Tibial nerve (tissue), 4 donors: ENCODE data around the gene SEMA5B. TPM values are rescaled to one million over a fixed set of nuclear protein-coding genes. Genes with fewer than 3 reads are reported as not detected.

Experiments
- DNase-seq, 2 donors: peaks; one replicate each; pipeline ENCODE4 v3.0.0-alpha.2; 2019; ENCODE audit warnings: low spot score in 2 of 2
- H3K27ac ChIP-seq, 4 donors: fragments of 200-600 bp; sonication (generic) in 3 of 4; one replicate each; pipeline ENCODE4 v1.5.1; 2017 to 2019; ENCODE audit warnings: mild to moderate bottlenecking in 1 of 4
- H3K27me3 ChIP-seq, 2 donors: fragments of 200-600 bp; sonication (generic) in 1 of 2; one replicate each; pipeline versions ENCODE4 v1.5.1 to v1.6.0; 2017 to 2019
- H3K36me3 ChIP-seq, 3 donors: fragments of 200-600 bp; sonication (generic); one replicate each; pipeline ENCODE4 v1.5.1; 2018 to 2019
- H3K4me1 ChIP-seq, 4 donors: fragments of 200-600 bp; sonication (generic) in 3 of 4; one replicate each; pipeline ENCODE4 v1.5.1; 2017 to 2019
- H3K4me3 ChIP-seq, 4 donors: fragments of 200-600 bp; sonication (generic) in 3 of 4; one replicate each; pipeline ENCODE4 v1.5.1; 2017 to 2019; ENCODE audit warnings: mild to moderate bottlenecking in 1 of 4, moderate library complexity in 1 of 4
- H3K9me3 ChIP-seq, 4 donors: fragments of 200-600 bp; sonication (generic) in 3 of 4; one replicate each; pipeline ENCODE4 v1.5.1; 2017 to 2019
- CTCF ChIP-seq, 5 experiments: fragments of 200-600 bp in 3 of 5; fragments of 450-650 bp in 2 of 5; sonication (generic) in 3 of 5; IDR thresholded peaks; one replicate each; pipeline ENCODE4 v1.5.1; 2016 to 2019; ENCODE audit warnings: antibody characterized with exemption in 5 of 5, mild to moderate bottlenecking in 3 of 5, moderate library complexity in 2 of 5
- EP300 ChIP-seq, 2 donors: sonication (generic); formaldehyde crosslinking; IDR thresholded peaks; one replicate each; pipeline ENCODE4 v1.6.1; 2017; ENCODE audit warnings: antibody characterized with exemption in 2 of 2, mild to moderate bottlenecking in 1 of 2
- POLR2A ChIP-seq, 2 donors: fragments of 450-650 bp; IDR thresholded peaks; one replicate each; pipeline ENCODE4 v1.6.1; 2017; ENCODE audit warnings: antibody characterized with exemption in 2 of 2, mild to moderate bottlenecking in 2 of 2, moderate library complexity in 2 of 2
- WGBS, 2 donors: methylation state at CpG; one replicate each; pipeline ENCODE4 v1.1.5; 2018; 5-methylcytosine and 5-hydroxymethylcytosine counted together
- total RNA-seq, 4 donors: library from RNA; depleted of rRNA; stranded (reverse); fragments of >200 nt; gene quantifications; one replicate each; pipeline ENCODE4 v1.1.0, GENCODE V29; 2016

Gene SEMA5B
- total RNA-seq, 4 donors from 2014 or later = 6.7 to 19.7 (median 13.1) TPM

- Histone ChIP-seq H3K9me3 (no peaks in the 10 kb centered on the region), H3K27ac (no peak overlapping the region), H3K27me3 (no peaks in the 10 kb centered on the region), H3K4me1 (no peaks in the 10 kb centered on the region), H3K36me3 (no peaks in the 10 kb centered on the region), H3K4me3 (no peak overlapping the region)
- WGBS, 2 donors = 68 to 81% methylated on average over 5 of the region's 5 CpGs
- TF ChIP-seq CTCF (IDR thresholded peaks at IDR 0.05) = no peak
- DNase-seq = no peak
These were observed 23.2 kb downstream of the SEMA5B start for GRCh38 chr3:123004201-123004918.

GRCh38 chr3:123002749-123003497 is 24.6 kb downstream of the SEMA5B start:
- 73 to 83% methylated on average over 7 of the region's 7 CpGs for WGBS, 2 donors
- H3K36me3 ChIP-seq = no peaks in the 10 kb centered on the region

GRCh38 chr3:123002100-123002748 is 25.3 kb downstream of the SEMA5B start:
- H3K36me3 ChIP-seq = no peaks in the 10 kb centered on the region
- H3K9me3 ChIP-seq = no peaks in the 10 kb centered on the region
- H3K27ac ChIP-seq = no peak overlapping the region
- no peak for DNase-seq
- H3K4me3 ChIP-seq = no peak overlapping the region
- TF ChIP-seq EP300 (IDR thresholded peaks at IDR 0.05) = no peak
- TF ChIP-seq CTCF (IDR thresholded peaks at IDR 0.05) = no peak
- TF ChIP-seq POLR2A (IDR thresholded peaks at IDR 0.05) = no peak
- no peaks in the 10 kb centered on the region for H3K27me3 ChIP-seq
- H3K4me1 ChIP-seq = no peaks in the 10 kb centered on the region
- WGBS, 2 donors = 67 to 69% methylated on average over 8 of the region's 8 CpGs

More at GRCh38 chr3:123002749-123003497, 24.6 kb downstream of the SEMA5B start:
- DNase-seq = no peak
- Histone ChIP-seq H3K27ac (no peak overlapping the region), H3K27me3 (no peaks in the 10 kb centered on the region), H3K4me3 (no peak overlapping the region), H3K9me3 (no peaks in the 10 kb centered on the region), H3K4me1 (no peaks in the 10 kb centered on the region)
- TF ChIP-seq CTCF (IDR thresholded peaks at IDR 0.05) = no peak
- TF ChIP-seq EP300 (IDR thresholded peaks at IDR 0.05) = no peak
- no peak for TF ChIP-seq POLR2A (IDR thresholded peaks at IDR 0.05)

- TF ChIP-seq CTCF (IDR thresholded peaks at IDR 0.05) = no peak
- TF ChIP-seq EP300 (IDR thresholded peaks at IDR 0.05) = no peak
- no peak for TF ChIP-seq POLR2A (IDR thresholded peaks at IDR 0.05)
- H3K27me3 ChIP-seq = no peaks in the 10 kb centered on the region
- no peak for DNase-seq
- no peak overlapping the region for H3K4me3 ChIP-seq
- 98 to 99% methylated on average over 4 of the region's 4 CpGs for WGBS, 2 donors
- no peaks in the 10 kb centered on the region for H3K36me3 ChIP-seq
- no peak overlapping the region for H3K27ac ChIP-seq
- H3K4me1 ChIP-seq = peaks cover 0 to 14% (median 6%) of the 10 kb centered on the region in 4 donors
- H3K9me3 ChIP-seq = no peaks in the 10 kb centered on the region
These were observed 28.7 kb downstream of the SEMA5B start for GRCh38 chr3:122998856-122999255.

- no peak for DNase-seq
- Histone ChIP-seq H3K27ac (no peak overlapping the region), H3K4me1 (peaks cover 0 to 19% (median 6%) of the 10 kb centered on the region in 4 donors), H3K4me3 (no peak overlapping the region), H3K9me3 (no peaks in the 10 kb centered on the region), H3K27me3 (no peaks in the 10 kb centered on the region), H3K36me3 (no peaks in the 10 kb centered on the region)
- 96 to 99% methylated on average over 7 of the region's 7 CpGs for WGBS, 2 donors
- no peak for TF ChIP-seq POLR2A (IDR thresholded peaks at IDR 0.05)
- no peak for TF ChIP-seq EP300 (IDR thresholded peaks at IDR 0.05)
- TF ChIP-seq CTCF (IDR thresholded peaks at IDR 0.05) = no peak
These were observed 29.4 kb downstream of the SEMA5B start for GRCh38 chr3:122998206-122998605.
